Activated CD4-positive, alpha-beta T cell treated with anti-CD3 and anti-CD28 coated beads, Interleukin-2, amount 50 U/mL, for 16 hours (primary cell): ENCODE results near the gene ZNF547.

Experiments used
- DNase-seq: peaks from one replicate; pipeline ENCODE4 v3.0.0-alpha.2; 2020

ZNF547 gene

DNA sequence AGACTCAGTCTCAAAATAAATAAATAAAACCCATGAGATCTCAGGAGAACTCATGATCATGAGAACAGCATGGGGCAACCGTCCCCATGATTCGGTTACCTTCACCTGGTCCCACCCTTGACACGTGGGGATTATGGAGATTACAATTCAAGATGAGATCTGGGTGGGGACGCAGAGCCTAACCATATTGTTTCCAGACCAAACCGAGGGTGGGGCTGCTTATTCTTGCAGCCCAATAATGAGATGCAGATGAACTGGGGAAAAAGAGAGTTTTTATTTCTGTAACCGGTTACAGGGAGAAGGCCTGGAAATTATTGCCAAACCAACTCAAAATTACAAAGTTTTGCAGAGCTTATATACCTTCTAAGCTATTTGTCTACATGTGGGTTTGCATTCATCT is 12.8 kb downstream of the ZNF547 start:
- no peak for DNase-seq

DNA sequence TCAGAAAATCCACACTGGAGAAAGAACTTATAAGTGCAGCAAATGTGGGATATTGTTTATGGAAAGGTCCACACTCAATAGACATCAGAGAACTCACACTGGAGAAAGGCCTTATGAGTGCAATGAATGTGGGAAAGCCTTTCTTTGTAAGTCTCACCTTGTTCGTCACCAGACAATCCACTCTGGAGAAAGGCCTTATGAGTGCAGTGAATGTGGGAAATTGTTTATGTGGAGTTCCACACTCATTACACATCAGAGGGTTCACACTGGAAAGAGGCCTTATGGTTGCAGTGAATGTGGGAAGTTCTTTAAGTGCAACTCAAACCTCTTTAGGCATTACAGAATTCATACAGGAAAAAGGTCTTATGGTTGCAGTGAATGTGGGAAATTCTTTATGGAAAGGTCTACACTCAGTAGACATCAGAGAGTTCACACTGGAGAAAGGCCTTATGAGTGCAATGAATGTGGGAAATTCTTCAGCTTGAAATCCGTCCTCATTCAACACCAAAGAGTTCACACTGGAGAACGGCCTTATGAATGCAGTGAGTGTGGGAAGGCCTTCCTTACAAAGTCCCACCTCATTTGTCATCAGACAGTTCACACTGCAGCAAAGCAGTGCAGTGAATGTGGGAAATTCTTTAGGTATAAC is 14.3 kb downstream of the ZNF547 start:
- no peak for DNase-seq

DNA sequence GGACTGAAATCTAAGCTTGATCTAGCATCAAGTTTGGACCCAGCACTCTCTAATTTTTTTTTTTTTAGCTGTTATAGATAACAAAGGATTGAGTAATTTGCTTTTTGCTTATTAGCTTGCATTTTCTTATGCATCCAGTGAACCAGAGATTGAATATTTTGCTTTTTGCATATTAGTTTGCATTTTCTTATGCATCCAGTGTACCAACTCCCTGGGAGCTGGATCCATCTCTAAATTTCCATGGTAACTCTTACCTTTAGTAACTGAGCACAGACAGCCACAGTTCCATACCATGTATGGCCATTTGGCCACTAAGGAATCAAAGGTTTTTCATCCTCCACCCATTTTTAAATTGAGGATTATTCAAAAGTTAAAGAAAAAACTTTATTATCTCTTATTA is 17.6 kb downstream of the ZNF547 start:
- no peak for DNase-seq

DNA sequence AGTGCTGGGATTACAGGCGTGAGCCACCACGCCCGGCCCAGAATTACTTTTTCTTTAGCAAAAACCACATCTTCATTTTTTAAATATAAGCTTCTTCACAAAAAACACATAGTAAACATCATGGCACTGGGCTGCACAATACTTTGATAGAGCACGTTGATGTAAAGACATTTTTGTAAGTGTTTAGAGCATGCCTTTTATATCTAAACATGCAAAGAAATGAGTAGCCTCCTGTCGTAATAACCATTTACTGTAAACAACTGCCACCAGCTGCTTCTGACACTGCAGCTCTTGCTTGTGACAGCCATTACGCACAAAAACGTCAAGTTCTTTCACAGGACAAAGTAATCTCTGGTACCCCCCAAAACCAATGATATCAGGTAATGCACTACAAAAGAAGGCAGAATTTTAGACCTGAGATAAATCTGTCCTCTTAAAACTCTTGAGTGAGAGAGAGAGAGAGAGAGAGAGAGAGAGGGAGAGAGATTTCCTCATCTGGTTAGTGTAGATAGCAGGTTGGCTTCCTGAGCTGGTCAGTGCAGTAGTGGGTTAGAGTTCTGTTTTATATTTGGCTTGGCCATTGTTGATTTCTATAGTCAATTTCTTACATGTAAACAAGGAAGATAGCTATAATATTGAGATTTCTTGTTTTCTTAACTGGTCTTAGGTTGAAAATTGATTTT is 19.6 kb downstream of the ZNF547 start:
- DNase-seq, result no peak

DNA sequence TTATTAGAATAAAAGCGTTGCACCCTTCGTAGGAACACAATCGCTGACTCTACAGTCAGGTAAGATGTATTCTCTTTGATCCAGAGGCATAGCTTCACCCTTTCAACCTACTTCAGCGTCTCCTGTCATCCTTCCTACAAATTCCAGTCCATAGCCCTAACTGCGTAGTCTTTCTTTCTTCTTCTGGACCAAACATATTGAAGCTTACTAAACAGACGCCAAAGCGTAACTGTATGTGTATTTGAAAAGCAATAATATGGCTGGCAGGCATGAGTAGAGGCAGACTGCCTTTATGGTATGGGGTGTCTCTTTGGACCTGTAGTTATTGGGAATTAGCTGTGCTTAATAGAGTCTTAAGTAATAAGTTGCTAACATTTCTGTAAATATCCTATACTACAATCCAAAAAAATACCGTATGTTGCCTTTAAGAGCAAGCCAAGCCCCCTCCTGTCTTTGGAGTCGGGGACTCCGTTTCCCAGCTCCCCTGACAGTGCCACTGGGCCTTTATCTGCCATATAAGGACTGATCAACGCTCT is 25.9 kb downstream of the ZNF547 start:
- no peak for DNase-seq

DNA sequence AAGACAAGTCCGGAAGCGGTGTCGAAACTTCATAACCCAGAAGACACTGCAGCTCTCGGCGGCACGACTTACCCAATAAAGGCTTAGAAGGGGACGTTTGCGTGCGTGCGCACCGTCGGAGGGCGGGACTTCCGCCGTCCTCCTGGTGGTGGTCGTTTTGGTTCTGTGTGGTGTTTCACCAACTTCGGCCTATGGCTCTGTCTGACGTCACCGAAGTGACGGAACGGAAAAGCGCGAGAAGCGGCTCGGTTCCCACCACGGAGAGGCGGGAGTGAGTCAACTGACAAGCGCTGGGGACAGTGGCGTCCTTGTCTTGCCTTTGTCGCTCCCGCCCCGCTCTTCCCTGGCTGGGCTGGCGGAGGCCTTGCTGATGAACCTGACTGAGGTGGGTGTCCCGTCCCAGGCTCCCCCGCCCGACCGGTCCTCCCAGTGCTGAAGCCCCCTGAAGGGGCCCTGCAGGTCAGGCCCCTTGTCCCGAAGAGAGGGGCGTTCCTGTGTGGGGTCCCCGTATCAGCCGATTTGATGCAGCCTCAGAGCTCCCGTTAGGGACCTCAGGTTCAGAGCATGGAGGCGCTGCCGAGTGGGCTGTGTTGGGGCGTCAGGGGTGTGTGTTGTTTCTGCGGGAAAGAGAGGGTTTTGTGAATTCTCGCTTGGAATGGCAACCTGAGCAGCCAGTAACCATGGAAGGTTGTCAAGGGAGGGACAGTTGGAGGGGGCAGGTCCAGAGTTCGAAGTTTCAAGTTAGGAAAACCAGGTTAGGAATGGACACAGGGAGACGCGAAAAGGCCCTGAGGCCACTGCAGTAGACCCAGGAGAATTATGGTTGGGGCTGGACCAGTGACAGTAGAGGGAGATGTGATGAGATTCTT is 26.6 kb downstream of the ZNF547 start, which contains the start of gene ZNF548:
TSS of gene ZNF548 (plus strand) at position 125 of the 869 bp plus-strand sequence. CDS start at position 371, 246 bp downstream.
- DNase-seq, result peak; percentile 96

DNA sequence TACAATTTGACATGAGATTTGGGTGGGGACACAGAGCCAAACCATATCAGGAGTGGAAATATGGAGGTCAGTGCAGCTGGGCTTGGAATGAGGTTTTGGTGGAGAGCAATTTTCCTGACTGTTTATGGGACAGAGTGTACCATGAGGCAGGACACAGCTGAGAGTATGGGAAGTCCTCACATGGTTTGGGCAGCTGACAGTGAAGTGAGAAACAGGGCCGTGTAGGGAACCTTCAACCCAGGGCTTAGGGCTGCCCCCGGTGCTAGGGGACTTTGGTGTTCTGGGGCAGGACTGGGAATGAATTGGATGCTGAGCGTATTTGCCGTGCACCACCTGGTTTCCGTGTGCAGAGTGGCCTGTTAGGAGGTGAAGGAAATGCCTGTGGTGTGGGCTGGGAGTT is 32.4 kb downstream of the ZNF547 start:
- no peak for DNase-seq

DNA sequence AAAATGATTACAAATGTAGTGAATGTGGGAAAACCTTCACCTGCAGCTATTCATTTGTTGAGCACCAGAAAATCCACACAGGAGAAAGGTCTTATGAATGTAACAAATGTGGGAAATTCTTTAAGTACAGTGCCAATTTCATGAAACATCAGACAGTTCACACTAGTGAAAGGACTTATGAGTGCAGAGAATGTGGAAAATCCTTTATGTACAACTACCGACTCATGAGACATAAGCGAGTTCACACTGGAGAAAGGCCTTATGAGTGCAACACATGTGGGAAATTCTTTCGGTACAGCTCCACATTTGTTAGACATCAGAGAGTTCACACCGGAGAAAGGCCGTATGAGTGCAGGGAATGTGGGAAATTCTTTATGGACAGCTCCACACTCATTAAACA is 35.5 kb downstream of the ZNF547 start:
- no peak for DNase-seq

DNA sequence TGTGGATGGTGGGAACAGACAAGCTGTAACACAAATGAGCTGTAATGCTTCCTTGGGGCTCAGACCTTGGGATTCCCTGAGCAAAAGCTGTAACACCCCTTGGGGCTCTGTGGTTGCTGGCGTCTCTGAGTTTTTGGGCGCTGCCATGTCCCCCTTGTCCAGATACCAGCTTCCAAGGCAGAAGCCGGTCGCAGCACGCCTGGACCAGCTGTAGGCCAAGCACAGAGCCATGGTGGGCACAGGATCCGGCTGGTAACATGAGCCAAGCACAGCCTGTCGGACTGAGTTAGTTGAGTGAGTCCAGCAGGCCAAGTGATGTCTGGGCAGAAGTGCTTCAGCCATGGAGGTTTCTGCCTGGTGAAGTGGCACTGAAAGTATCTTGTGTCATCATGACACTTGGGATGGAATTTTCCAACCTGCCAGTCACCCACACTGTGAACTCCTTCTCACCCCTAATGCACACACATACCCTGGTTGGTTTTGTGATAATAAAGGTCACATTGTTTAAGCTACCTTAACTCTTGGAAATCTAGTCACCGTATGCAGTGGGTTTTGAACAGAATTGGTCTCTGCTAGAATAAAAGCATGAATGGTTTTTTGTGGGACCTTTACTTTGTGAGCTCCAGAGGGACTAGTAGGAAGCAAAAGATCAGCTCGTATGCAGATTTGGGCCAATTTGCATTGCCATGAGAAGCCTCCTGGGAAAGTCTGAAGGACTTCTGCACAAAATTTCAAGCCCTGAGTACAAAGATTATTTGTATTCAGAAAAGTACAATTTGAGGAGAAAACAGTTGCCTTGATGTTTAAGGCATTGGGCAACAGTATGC is 40.6 kb downstream of the ZNF547 start:
- DNase-seq, result no peak

DNA sequence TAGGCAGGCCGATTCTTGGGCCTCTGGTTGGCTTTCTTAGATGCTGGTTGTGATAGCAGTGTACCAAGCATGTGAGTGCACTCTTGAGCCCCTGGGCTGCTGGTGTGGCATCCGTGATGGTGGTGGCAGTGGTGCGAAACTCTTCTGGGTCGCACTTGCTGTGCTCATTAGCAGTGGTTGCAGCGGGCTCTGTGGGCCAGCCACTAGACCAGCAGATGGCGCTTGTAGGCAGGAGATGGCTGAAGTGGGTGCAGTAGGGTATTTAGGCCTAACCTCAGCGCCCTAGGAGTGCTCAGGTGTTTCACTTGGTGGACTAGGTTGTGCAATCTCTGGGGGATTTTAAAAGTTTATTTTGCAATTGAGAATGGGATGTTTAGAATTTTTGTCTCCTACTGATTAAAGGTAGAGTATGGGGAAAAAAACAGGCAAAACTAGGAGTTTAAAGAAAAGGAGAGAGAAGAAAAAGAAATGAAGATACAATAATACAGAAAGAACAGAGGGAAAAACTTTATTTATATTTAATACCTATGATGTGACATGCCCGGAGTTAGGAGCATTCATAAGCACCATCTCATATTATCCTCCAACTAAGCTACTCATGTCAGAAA is 43.3 kb downstream of the ZNF547 start:
- peak; percentile 57 for DNase-seq

DNA sequence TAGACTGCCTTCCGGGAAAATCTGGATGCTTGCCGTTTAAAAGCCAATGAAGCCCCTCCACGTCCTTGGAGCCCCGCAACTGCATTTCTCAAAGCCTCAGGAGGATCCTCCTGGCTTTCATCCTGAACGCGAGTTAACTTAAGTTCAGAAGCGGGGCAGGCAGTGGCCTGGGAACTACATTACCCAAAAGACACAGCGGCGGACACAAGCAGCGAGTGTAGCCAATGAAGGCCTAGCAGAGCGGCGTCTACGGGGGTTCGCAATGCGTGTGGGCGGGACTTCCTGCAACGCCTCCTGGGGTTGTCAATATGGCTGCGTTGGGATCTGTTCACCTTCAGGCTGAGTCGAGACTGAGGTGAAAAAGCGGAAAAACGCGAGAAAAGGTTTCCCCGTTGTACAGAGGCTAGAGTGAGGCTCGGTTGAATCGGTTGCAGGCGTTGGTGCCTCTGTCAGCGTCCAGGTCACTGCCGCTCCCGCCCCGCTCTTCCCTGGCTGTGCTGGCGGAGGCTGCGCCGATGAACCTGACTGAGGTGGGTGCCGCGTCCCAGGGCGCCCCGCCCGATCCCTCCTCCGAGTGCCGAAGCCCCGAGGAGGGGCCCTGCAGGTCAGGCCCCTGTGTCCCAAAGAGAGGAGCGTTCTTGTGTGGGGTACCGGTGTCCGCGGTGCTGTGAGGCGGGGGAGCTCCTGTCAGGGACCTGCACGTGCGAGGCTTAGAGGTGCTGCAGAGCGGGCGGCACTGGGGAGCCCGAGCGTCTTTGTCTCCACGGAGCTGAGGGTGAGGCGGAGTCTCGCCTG is 47.7 kb downstream of the ZNF547 start, which contains the start of gene ZNF17:
TSS of gene ZNF17 (plus strand) at position 285 of the 795 bp plus-strand sequence. CDS start 2,455 bp downstream, outside the sequence.
- peak; percentile 94 for DNase-seq

DNA sequence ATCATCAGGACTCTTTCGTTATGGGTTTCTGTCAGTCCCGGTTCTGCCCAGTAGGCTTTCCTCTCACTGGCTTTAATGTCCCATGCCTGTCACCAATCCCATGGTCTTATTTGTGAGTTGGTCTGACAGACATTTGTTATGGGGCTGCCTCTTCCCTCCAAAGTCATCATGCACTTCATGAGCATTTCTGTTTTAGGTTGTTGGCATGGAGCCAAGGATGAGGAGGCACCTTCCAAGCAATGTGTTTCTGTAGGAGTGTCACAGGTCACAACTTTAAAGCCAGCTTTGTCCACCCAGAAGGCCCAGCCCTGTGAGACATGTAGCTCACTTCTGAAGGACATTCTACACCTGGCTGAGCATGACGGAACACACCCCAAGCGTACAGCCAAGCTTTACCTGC is 56.1 kb downstream of the ZNF547 start:
- DNase-seq, result no peak

DNA sequence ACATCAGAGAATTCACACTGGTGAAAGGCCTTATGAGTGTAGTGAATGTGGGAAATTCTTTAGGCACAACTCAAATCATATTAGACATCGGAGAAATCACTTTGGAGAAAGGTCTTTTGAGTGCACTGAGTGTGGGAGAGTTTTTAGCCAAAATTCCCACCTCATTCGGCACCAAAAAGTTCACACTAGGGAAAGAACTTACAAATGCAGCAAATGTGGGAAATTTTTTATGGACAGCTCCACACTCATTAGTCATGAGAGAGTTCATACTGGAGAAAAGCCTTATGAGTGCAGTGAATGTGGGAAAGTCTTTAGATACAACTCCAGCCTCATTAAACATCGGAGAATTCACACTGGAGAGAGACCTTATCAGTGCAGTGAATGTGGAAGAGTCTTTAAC is 57.7 kb downstream of the ZNF547 start:
- DNase-seq, result no peak
